HepG2 (cell line): ENCODE data around the gene CADPS2.

Experiments used
- FOSL2 ChIP-seq: sonication (generic); formaldehyde crosslinking; IDR thresholded peaks from 2 replicates; pipeline ENCODE4 v1.4.0; 2020; ENCODE audit warnings: missing genetic modification reagents
- NFE2L2 ChIP-seq: fragments of 150-350 bp; IDR thresholded peaks from 2 replicates; pipeline ENCODE4 v1.6.1; 2014; ENCODE audit warnings: low read length
- ZSCAN25 ChIP-seq: sonication (generic); formaldehyde crosslinking; IDR thresholded peaks from 2 replicates; pipeline ENCODE4 v1.8.0; 2022; ENCODE audit warnings: mild to moderate bottlenecking, missing genetic modification reagents
- TF ChIP-seq, protein P1 (sequence below): sonication (generic); formaldehyde crosslinking; IDR thresholded peaks from 2 replicates; pipeline ENCODE4 v1.4.0; 2020; ENCODE audit warnings: mild to moderate bottlenecking, missing genetic modification reagents

DNA sequence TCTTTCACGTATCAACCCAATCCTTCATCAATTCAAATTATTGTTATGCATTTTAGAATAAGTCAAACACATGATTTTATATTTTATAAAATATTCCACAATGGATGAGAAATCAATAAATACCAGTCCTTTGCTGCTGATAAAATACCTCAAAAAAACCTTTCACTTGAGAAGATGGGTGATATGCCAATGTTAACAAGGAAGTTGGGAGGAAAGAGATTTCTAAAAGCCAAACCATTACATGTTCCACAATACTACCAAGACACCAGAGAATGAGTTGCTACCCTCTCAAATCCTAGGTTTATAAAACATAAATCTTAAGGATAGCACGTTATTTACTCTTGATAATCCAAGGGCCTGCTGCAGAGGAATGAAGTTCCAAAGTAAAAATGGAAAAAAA lies 201.8 kb downstream of the CADPS2 start:
- TF ChIP-seq NFE2L2, result no peak
- TF ChIP-seq FOSL2 (CRISPR knock-in tag), result no peak
- no peak for TF ChIP-seq ZSCAN25 (CRISPR knock-in tag)
- TF ChIP-seq, protein P1, sequence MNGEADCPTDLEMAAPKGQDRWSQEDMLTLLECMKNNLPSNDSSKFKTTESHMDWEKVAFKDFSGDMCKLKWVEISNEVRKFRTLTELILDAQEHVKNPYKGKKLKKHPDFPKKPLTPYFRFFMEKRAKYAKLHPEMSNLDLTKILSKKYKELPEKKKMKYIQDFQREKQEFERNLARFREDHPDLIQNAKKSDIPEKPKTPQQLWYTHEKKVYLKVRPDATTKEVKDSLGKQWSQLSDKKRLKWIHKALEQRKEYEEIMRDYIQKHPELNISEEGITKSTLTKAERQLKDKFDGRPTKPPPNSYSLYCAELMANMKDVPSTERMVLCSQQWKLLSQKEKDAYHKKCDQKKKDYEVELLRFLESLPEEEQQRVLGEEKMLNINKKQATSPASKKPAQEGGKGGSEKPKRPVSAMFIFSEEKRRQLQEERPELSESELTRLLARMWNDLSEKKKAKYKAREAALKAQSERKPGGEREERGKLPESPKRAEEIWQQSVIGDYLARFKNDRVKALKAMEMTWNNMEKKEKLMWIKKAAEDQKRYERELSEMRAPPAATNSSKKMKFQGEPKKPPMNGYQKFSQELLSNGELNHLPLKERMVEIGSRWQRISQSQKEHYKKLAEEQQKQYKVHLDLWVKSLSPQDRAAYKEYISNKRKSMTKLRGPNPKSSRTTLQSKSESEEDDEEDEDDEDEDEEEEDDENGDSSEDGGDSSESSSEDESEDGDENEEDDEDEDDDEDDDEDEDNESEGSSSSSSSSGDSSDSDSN (CRISPR knock-in tag), result no peak
